Kidney epithelial cell (primary cell): ENCODE results near the gene AURKAIP1. TPM values are rescaled to one million over a fixed set of nuclear protein-coding genes. Genes with fewer than 3 reads are reported as not detected.

Experiments used
- DNase-seq: peaks from one replicate; pipeline ENCODE4 v3.0.0-alpha.2; 2010; ENCODE audit warnings: low read depth
- H3K27me3 ChIP-seq: 2 replicates; pipeline ENCODE4 v1.6.0; 2011; ENCODE audit warnings: low read length; ENCODE audit not compliant: control insufficient read depth, insufficient read depth
- H3K36me3 ChIP-seq: 2 replicates; pipeline ENCODE4 v1.5.1; 2011; ENCODE audit warnings: low read length; ENCODE audit not compliant: control insufficient read depth, insufficient read depth
- H3K4me3 ChIP-seq: 2 replicates; pipeline ENCODE4 v1.5.1; 2011; ENCODE audit warnings: low read depth, mild to moderate bottlenecking, control low read depth, low read length
- CTCF ChIP-seq: IDR thresholded peaks from 2 replicates; pipeline ENCODE4 v1.5.1; 2011; ENCODE audit warnings: mild to moderate bottlenecking, moderate library complexity, low read length, control low read depth, inconsistent platforms; ENCODE audit not compliant: insufficient read depth, poor library complexity, severe bottlenecking
- total RNA-seq: library from RNA; depleted of rRNA; stranded (reverse); fragments of >200 nt; gene quantifications from 2 replicates; pipeline ENCODE4 v1.2.3, GENCODE V29; 2015

The AURKAIP1 gene
- total RNA-seq, 1 donor from 2014 or later: 201 TPM

GRCh38 chr1:1365875-1366698 lies 8.9 kb downstream of the AURKAIP1 start:
- Histone ChIP-seq H3K4me3 (no peak overlapping the region), H3K36me3 (no peaks in the 10 kb centered on the region), H3K27me3 (no peaks in the 10 kb centered on the region)
- no peak for DNase-seq
- no peak for TF ChIP-seq CTCF

- Histone ChIP-seq H3K4me3 (no peak overlapping the region), H3K27me3 (no peaks in the 10 kb centered on the region), H3K36me3 (no peaks in the 10 kb centered on the region)
- DNase-seq: no peak
- no peak for TF ChIP-seq CTCF
Measured at GRCh38 chr1:1364266-1364665, 10.7 kb downstream of the AURKAIP1 start.

DNA sequence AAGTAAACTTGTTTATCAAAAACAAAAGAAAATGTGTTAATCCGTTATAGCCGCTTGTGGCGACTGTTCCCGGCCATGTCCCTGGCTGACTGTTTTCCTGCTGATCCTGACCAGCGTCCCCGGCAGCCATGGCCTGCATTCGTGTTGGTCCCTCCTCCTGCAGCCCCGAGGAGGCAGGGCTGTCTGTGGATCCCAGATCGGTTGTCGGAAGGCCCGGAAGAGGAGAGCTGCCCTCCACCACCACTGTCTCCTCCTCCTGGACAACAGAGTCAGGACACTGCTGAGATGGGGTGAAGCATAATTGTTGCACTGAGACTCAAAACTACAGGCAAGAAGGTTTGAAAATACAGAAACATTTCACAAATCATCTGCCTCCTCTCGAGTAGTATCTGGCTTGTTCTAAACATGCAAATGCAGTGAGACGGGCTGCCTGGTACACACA lies 13.0 kb downstream of the AURKAIP1 start:
- Histone ChIP-seq H3K27me3 (no peaks in the 10 kb centered on the region), H3K36me3 (no peaks in the 10 kb centered on the region), H3K4me3 (no peak overlapping the region)
- DNase-seq: no peak
- no peak for TF ChIP-seq CTCF

GRCh38 chr1:1361233-1361981 lies 13.6 kb downstream of the AURKAIP1 start:
- H3K36me3 ChIP-seq: no peaks in the 10 kb centered on the region
- H3K27me3 ChIP-seq: no peaks in the 10 kb centered on the region
- TF ChIP-seq CTCF: no peak
- H3K4me3 ChIP-seq: no peak overlapping the region
- DNase-seq: no peak

DNA sequence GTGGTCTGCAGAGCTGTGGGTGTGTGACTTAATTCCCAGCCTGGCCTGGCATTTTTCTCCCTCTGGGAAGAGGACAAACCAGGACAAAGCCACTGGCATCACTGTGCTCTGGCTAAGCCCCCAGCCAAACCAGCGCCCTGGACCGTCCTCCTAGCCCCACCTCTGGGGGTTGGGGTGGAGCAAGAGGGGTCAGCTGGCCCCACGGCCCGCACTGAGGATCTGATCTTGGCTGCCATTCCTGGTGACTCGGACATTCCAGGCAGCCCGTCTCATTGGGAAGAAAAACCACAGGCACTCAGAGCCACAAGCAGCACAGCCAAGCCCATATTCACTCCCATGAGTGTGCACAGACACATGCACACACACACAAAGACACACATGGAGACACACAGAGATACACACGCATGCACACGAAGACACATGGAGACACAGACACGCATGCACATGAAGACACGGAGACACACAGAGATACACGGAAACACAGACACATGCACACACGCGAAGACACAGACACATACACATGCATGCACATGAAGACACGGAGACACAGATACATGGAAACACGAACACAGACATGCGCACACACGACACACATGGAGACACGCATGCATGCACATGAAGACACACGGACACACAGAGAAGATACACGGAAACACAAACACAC lies 14.4 kb downstream of the AURKAIP1 start:
- DNase-seq: peak; percentile 82
- Histone ChIP-seq H3K4me3 (no peak overlapping the region), H3K36me3 (no peaks in the 10 kb centered on the region)

More for the DNA sequence above, 14.4 kb downstream of the AURKAIP1 start:
- TF ChIP-seq CTCF: no peak
- H3K27me3 ChIP-seq: no peaks in the 10 kb centered on the region
